HCT116 (cell line): Measurements from ENCODE around the gene ATP8A1. TPM values are rescaled to one million over a fixed set of nuclear protein-coding genes. Genes with fewer than 3 reads are reported as not detected.

Experiments used
- ATAC-seq: fragments of 200-7000 bp; cut with Tn5 transposase; 2 replicates; pipeline ENCODE4 v1.9.1; 2020; ENCODE audit warnings: mild to moderate bottlenecking, moderate library complexity
- BruUV-seq: library from RNA; stranded (reverse); fragments of 400-500 nt; replicated peaks from 2 replicates; lab custom pipeline; 2021; lab: Mats Ljungman, UMichigan
- CTCF ChIA-PET: fragments of 300-600 bp; sonication (Branson Sonifier 250); formaldehyde crosslinking; loops from one replicate; lab custom pipeline; 2021; ENCODE audit warnings: antibody characterized with exemption; lab: Charles Lee
- POLR2A ChIA-PET: fragments of 300-600, 350-600 bp; sonication (Branson Sonifier 250); formaldehyde crosslinking; loops from one replicate; lab custom pipeline; 2021; ENCODE audit warnings: antibody characterized with exemption; lab: Charles Lee
- RAD21 ChIA-PET, 2 experiments: fragments of 300-600 bp; sonication (Branson Sonifier 250); formaldehyde crosslinking; loops; one replicate each; lab custom pipeline; 2023; ENCODE audit warnings: low total read pairs in 2 of 2; ENCODE audit not compliant: uncharacterized antibody in 2 of 2, unreplicated experiment in 2 of 2, low non-redundant PET in 1 of 2; lab: Charles Lee
- DNase-seq: peaks from one replicate; pipeline ENCODE4 v3.0.0-alpha.2; 2010; ENCODE audit warnings: low read depth, low spot score
- H2AFZ ChIP-seq: fragments of 200-600 bp; shearing (Covaris generic), sonication (generic); 2 replicates; pipeline ENCODE4 v1.6.1; 2017; ENCODE audit warnings: low read depth, mixed run types, mixed read lengths, antibody characterized with exemption, low read length; ENCODE audit not compliant: poor library complexity, severe bottlenecking
- H3K27ac ChIP-seq: 2 replicates; pipeline ENCODE4 v1.5.1; 2012; ENCODE audit warnings: low read depth, low read length
- H3K27me3 ChIP-seq: fragments of 200-600 bp; sonication (generic); 2 replicates; pipeline ENCODE4 v1.6.1; 2016; ENCODE audit warnings: mixed run types, low read length, mixed read lengths; ENCODE audit not compliant: insufficient read depth
- H3K36me3 ChIP-seq, 2 experiments: fragments of 200-500 bp in 1 of 2; fragments of 200-600 bp in 1 of 2; sonication (Bioruptor generic) in 1 of 2; sonication (generic) in 1 of 2; 2 replicates each; pipeline versions ENCODE4 v1.5.1 to v1.6.1; 2014 to 2016; ENCODE audit warnings: low read length in 2 of 2, inconsistent platforms in 1 of 2, mixed read lengths in 1 of 2, mixed run types in 1 of 2; ENCODE audit not compliant: insufficient read depth in 2 of 2, control insufficient read depth in 1 of 2
- H3K4me1 ChIP-seq, 2 experiments: fragments of 200-600 bp in 1 of 2; sonication (generic) in 1 of 2; 2 replicates each; pipeline versions ENCODE4 v1.5.1 to v1.6.1; 2012 to 2017; ENCODE audit warnings: low read length in 2 of 2, inconsistent platforms in 1 of 2, mild to moderate bottlenecking in 1 of 2, mixed read lengths in 1 of 2, mixed run types in 1 of 2, moderate library complexity in 1 of 2; ENCODE audit not compliant: insufficient read depth in 2 of 2, control insufficient read depth in 1 of 2
- H3K4me2 ChIP-seq: fragments of 200-600 bp; sonication (generic); 2 replicates; pipeline ENCODE4 v1.6.1; 2017; ENCODE audit warnings: mixed run types, low read length, mixed read lengths
- H3K4me3 ChIP-seq, 2 experiments: fragments of 200-600 bp in 1 of 2; sonication (generic) in 1 of 2; replicated peaks in 1 of 2; 2 replicates each; pipeline ENCODE4 v1.5.1; 2011 to 2016; ENCODE audit warnings: low read length in 2 of 2, control low read depth in 1 of 2, low read depth in 1 of 2, mild to moderate bottlenecking in 1 of 2, mixed read lengths in 1 of 2, mixed run types in 1 of 2
- H3K79me2 ChIP-seq: fragments of 200-600 bp; sonication (generic); 2 replicates; pipeline ENCODE4 v1.6.1; 2017; ENCODE audit warnings: mild to moderate bottlenecking, mixed run types, low read length, moderate library complexity, mixed read lengths; ENCODE audit not compliant: insufficient read depth
- H3K9ac ChIP-seq: fragments of 200-600 bp; sonication (generic); 2 replicates; pipeline ENCODE4 v1.6.1; 2016; ENCODE audit warnings: low read length, mixed read lengths
- H3K9me2 ChIP-seq: fragments of 200-600 bp; sonication (generic), shearing (Covaris generic); 2 replicates; pipeline ENCODE4 v1.6.1; 2017; ENCODE audit warnings: mixed run types, mild to moderate bottlenecking, moderate library complexity; ENCODE audit not compliant: insufficient read depth
- H3K9me3 ChIP-seq, 2 experiments: fragments of 200-500 bp in 1 of 2; fragments of 200-600 bp in 1 of 2; sonication (Bioruptor generic) in 1 of 2; sonication (generic) in 1 of 2; 2 replicates each; pipeline ENCODE4 v1.6.1; 2014 to 2017; ENCODE audit warnings: low read length in 2 of 2, mixed read lengths in 2 of 2, inconsistent platforms in 1 of 2, low read depth in 1 of 2, mild to moderate bottlenecking in 1 of 2, mixed run types in 1 of 2, moderate library complexity in 1 of 2; ENCODE audit not compliant: control insufficient read depth in 1 of 2, insufficient read depth in 1 of 2
- H4K20me1 ChIP-seq: fragments of 200-600 bp; sonication (generic), shearing (Covaris generic); 2 replicates; pipeline ENCODE4 v1.6.1; 2017; ENCODE audit warnings: mixed run types, mild to moderate bottlenecking, moderate library complexity; ENCODE audit not compliant: insufficient read depth
- ATF3 ChIP-seq: IDR thresholded peaks from 2 replicates; pipeline ENCODE4 v1.6.1; 2012
- CBX3 ChIP-seq: IDR thresholded peaks from 2 replicates; pipeline ENCODE4 v1.6.1; 2012; ENCODE audit warnings: low read depth
- CEBPB ChIP-seq: IDR thresholded peaks from 2 replicates; pipeline ENCODE4 v1.6.1; 2012; ENCODE audit warnings: low read depth
- CTCF ChIP-seq, 3 experiments: fragments of 200-600 bp in 1 of 3; sonication (generic) in 1 of 3; IDR thresholded peaks in 2 of 3; conservative IDR thresholded peaks in 1 of 3; 2 replicates each; pipeline ENCODE4 v1.5.1; 2012 to 2017; ENCODE audit warnings: low read depth in 2 of 3, low read length in 2 of 3, antibody characterized with exemption in 1 of 3, borderline replicate concordance in 1 of 3, control low read depth in 1 of 3, mild to moderate bottlenecking in 1 of 3, mixed read lengths in 1 of 3, mixed run types in 1 of 3, moderate library complexity in 1 of 3; ENCODE audit not compliant: insufficient read depth in 1 of 3
- EGR1 ChIP-seq: IDR thresholded peaks from 2 replicates; pipeline ENCODE4 v1.6.1; 2012; ENCODE audit warnings: low read depth
- ELF1 ChIP-seq: IDR thresholded peaks from 2 replicates; pipeline ENCODE4 v1.6.1; 2012; ENCODE audit warnings: low read depth, borderline replicate concordance
- EZH2 ChIP-seq: fragments of 200-600 bp; sonication (generic); IDR thresholded peaks from 2 replicates; pipeline ENCODE4 v1.6.1; 2017; ENCODE audit warnings: antibody characterized with exemption, mixed run types
- EZH2phosphoT487 ChIP-seq: fragments of 200-600 bp; IDR thresholded peaks from 2 replicates; pipeline ENCODE4 v1.6.1; 2018; ENCODE audit warnings: antibody characterized with exemption, borderline replicate concordance
- JUND ChIP-seq: IDR thresholded peaks from 2 replicates; pipeline ENCODE4 v1.6.1; 2012
- MAX ChIP-seq: IDR thresholded peaks from 2 replicates; pipeline ENCODE4 v1.6.1; 2012
- POLR2AphosphoS5 ChIP-seq: IDR thresholded peaks from 2 replicates; pipeline ENCODE4 v1.6.1; 2011; ENCODE audit warnings: mild to moderate bottlenecking, low read depth, low read length, moderate library complexity
- RAD21 ChIP-seq: IDR thresholded peaks from 2 replicates; pipeline ENCODE4 v1.6.1; 2012; ENCODE audit warnings: low read depth, mild to moderate bottlenecking
- SIN3A ChIP-seq: IDR thresholded peaks from 2 replicates; pipeline ENCODE4 v1.6.1; 2012; ENCODE audit warnings: low read depth
- SP1 ChIP-seq: IDR thresholded peaks from 2 replicates; pipeline ENCODE4 v1.6.1; 2012; ENCODE audit warnings: low read depth
- ZBTB33 ChIP-seq: IDR thresholded peaks from 2 replicates; pipeline ENCODE4 v1.6.1; 2011; ENCODE audit warnings: mild to moderate bottlenecking, low read length, moderate library complexity; ENCODE audit not compliant: insufficient replicate concordance; ENCODE audit errors: extremely low read depth
- ZFX ChIP-seq: fragments of 450-650 bp; IDR thresholded peaks from 2 replicates; pipeline ENCODE4 v1.6.1; 2017
- ZNF274 ChIP-seq: fragments of 200-500 bp; sonication (Bioruptor generic); IDR thresholded peaks from 2 replicates; pipeline ENCODE4 v1.6.1; 2014; ENCODE audit warnings: mild to moderate bottlenecking, low read depth, low read length, inconsistent platforms
- intact Hi-C: fragments of 100-400 bp; cut with micrococcal nuclease; formaldehyde crosslinking; loops from 2 replicates; pipeline ENCODE4 v1.10.0; 2022
- total RNA-seq: library from RNA; stranded (reverse); gene quantifications from one replicate; pipeline ENCODE4 v1.2.1, GENCODE V29; 2021; ENCODE audit not compliant: unreplicated experiment

The ATP8A1 gene
- total RNA-seq, 1 experiment from 2014 or later: 1.9 TPM

GRCh38 chr4:42594888-42595287, 62.0 kb downstream of the ATP8A1 start:
- H3K9ac ChIP-seq: no peak overlapping the region
- CTCF ChIA-PET: no interaction called here
- no TSS peak for BruUV-seq

More at GRCh38 chr4:42594888-42595287, 62.0 kb downstream of the ATP8A1 start:
- ATAC-seq: no peak
- H3K27me3 ChIP-seq: no peaks in the 10 kb centered on the region; the same call in 1 of the 2 replicates
- ChIA-PET RAD21 (no interaction called here), POLR2A (no interaction called here)
- H3K27ac ChIP-seq: no peak overlapping the region
- no peak overlapping the region for H2AFZ ChIP-seq
- no peaks in the 10 kb centered on the region for H3K9me2 ChIP-seq
- H3K9me3 ChIP-seq: no peaks in the 10 kb centered on the region
- H3K4me3 ChIP-seq: no peak overlapping the region
- no peaks in the 10 kb centered on the region; the same call in 1 of the 2 replicates for H4K20me1 ChIP-seq
- H3K4me1 ChIP-seq: no peaks in the 10 kb centered on the region
- H3K4me2 ChIP-seq: no peak overlapping the region
- no peak for DNase-seq
- TF ChIP-seq EGR1 (no peak), CTCF (IDR thresholded peaks at IDR 0.05 in 2 of 3, conservative IDR thresholded peaks at IDR 0.05 in 1 of 3; ENCODE audit: borderline replicate concordance in 1 of 3, insufficient read depth in 1 of 3, low read depth in 2 of 3, low read length in 2 of 3) (no peak), ZNF274 (no peak), EZH2 (no peak), ATF3 (no peak), SP1 (no peak), ZBTB33 (no peak), MAX (no peak), ZFX (no peak), ELF1 (no peak), CBX3 (no peak), POLR2AphosphoS5 (no peak), RAD21 (no peak), SIN3A (no peak), CEBPB (no peak), EZH2phosphoT487 (no peak), JUND (no peak)
- H3K79me2 ChIP-seq: no peaks in the 10 kb centered on the region
- H3K36me3 ChIP-seq: no peaks in the 10 kb centered on the region
- intact Hi-C loops: no loop called here
